Mesenchymal stem cell (in vitro differentiated cells and primary cell): ENCODE results near the gene OGFOD3.
"Not testable (repeated sequence)": the region's sequence is repeated elsewhere in the genome, so short reads cannot be mapped to it uniquely, and the experiment has no call there.

Experiments
- DNase-seq: peaks from one replicate; pipeline ENCODE4 v3.0.0-alpha.2; 2013
- H2AFZ ChIP-seq: one replicate; pipeline ENCODE4 v1.6.1; 2013; ENCODE audit warnings: low read depth, mild to moderate bottlenecking, control low read depth, inconsistent platforms, low read length, moderate library complexity
- H2AK5ac ChIP-seq: 2 replicates; pipeline ENCODE4 v1.6.1; 2013; ENCODE audit warnings: low read length, moderate library complexity, mild to moderate bottlenecking, inconsistent platforms; ENCODE audit not compliant: severe bottlenecking
- H2BK120ac ChIP-seq: one replicate; pipeline ENCODE4 v1.6.1; 2013; ENCODE audit warnings: low read depth, mild to moderate bottlenecking, inconsistent platforms, low read length, moderate library complexity
- H2BK12ac ChIP-seq, 2 experiments: one replicate each; pipeline ENCODE4 v1.6.1; 2013; ENCODE audit warnings: inconsistent platforms in 2 of 2, low read length in 2 of 2, mild to moderate bottlenecking in 2 of 2, moderate library complexity in 2 of 2, control low read depth in 1 of 2
- H2BK15ac ChIP-seq: one replicate; pipeline ENCODE4 v1.6.1; 2013; ENCODE audit warnings: mild to moderate bottlenecking, low read depth, inconsistent platforms; ENCODE audit not compliant: poor library complexity, severe bottlenecking
- H2BK5ac ChIP-seq: 2 replicates; pipeline ENCODE4 v1.6.1; 2013; ENCODE audit warnings: low read depth, mild to moderate bottlenecking, low read length, control low read depth, inconsistent platforms; ENCODE audit not compliant: poor library complexity, severe bottlenecking
- H3K14ac ChIP-seq, 2 experiments: one replicate each; pipeline ENCODE4 v1.6.1; 2013; ENCODE audit warnings: inconsistent platforms in 2 of 2, low read length in 2 of 2, control low read depth in 1 of 2, mild to moderate bottlenecking in 1 of 2, moderate library complexity in 1 of 2
- H3K18ac ChIP-seq, 2 experiments: one replicate each; pipeline ENCODE4 v1.6.1; 2013; ENCODE audit warnings: inconsistent platforms in 2 of 2, low read length in 2 of 2, control low read depth in 1 of 2, low read depth in 1 of 2, mild to moderate bottlenecking in 1 of 2
- H3K23ac ChIP-seq, 2 experiments: one replicate each; pipeline ENCODE4 v1.6.1; 2013; ENCODE audit warnings: inconsistent platforms in 2 of 2, low read length in 2 of 2, mild to moderate bottlenecking in 2 of 2, moderate library complexity in 2 of 2, control low read depth in 1 of 2
- H3K27ac ChIP-seq: 2 replicates; pipeline ENCODE4 v1.5.1; 2013; ENCODE audit warnings: mild to moderate bottlenecking, moderate library complexity, low read length, control low read depth, inconsistent platforms; ENCODE audit not compliant: poor library complexity, severe bottlenecking
- H3K27me3 ChIP-seq, 2 experiments: 2 replicates each; pipeline versions ENCODE4 v1.6.1 to v1.7.0; 2013; ENCODE audit warnings: low read length in 2 of 2, mild to moderate bottlenecking in 2 of 2, moderate library complexity in 2 of 2, control low read depth in 1 of 2, inconsistent platforms in 1 of 2; ENCODE audit not compliant: control insufficient read depth in 1 of 2, insufficient read depth in 1 of 2
- H3K36me3 ChIP-seq, 2 experiments: 2 replicates each; pipeline versions ENCODE4 v1.6.1 to v1.7.0; 2013; ENCODE audit warnings: low read length in 2 of 2, control low read depth in 1 of 2, inconsistent platforms in 1 of 2, low read depth in 1 of 2, mild to moderate bottlenecking in 1 of 2; ENCODE audit not compliant: insufficient read depth in 2 of 2, control insufficient read depth in 1 of 2
- H3K4ac ChIP-seq, 2 experiments: one replicate each; pipeline ENCODE4 v1.6.1; 2013; ENCODE audit warnings: inconsistent platforms in 2 of 2, low read length in 2 of 2, mild to moderate bottlenecking in 2 of 2, moderate library complexity in 2 of 2, control low read depth in 1 of 2, low read depth in 1 of 2
- H3K4me1 ChIP-seq: 2 replicates; pipeline ENCODE4 v1.6.1; 2013; ENCODE audit warnings: low read depth, low read length, control low read depth; ENCODE audit not compliant: control insufficient read depth, insufficient read depth
- H3K4me2 ChIP-seq: 2 replicates; pipeline ENCODE4 v1.6.1; 2013; ENCODE audit warnings: low read length, mild to moderate bottlenecking, inconsistent platforms; ENCODE audit not compliant: poor library complexity, severe bottlenecking
- H3K4me3 ChIP-seq, 2 experiments: 2 replicates each; pipeline versions ENCODE4 v1.5.1 to v1.7.0; 2013; ENCODE audit warnings: low read length in 2 of 2, mild to moderate bottlenecking in 2 of 2, control low read depth in 1 of 2, low read depth in 1 of 2; ENCODE audit not compliant: insufficient read depth in 1 of 2
- H3K79me1 ChIP-seq: replicated peaks from 2 replicates; pipeline ENCODE4 v1.6.1; 2013; ENCODE audit warnings: mild to moderate bottlenecking, control low read depth, low read length, inconsistent platforms; ENCODE audit not compliant: poor library complexity, severe bottlenecking
- H3K9ac ChIP-seq: 2 replicates; pipeline ENCODE4 v1.7.0; 2013; ENCODE audit warnings: mild to moderate bottlenecking, low read length, moderate library complexity
- H3K9me3 ChIP-seq: 2 replicates; pipeline ENCODE4 v1.7.0; 2013; ENCODE audit warnings: mild to moderate bottlenecking, low read length; ENCODE audit not compliant: control insufficient read depth
- H4K8ac ChIP-seq: one replicate; pipeline ENCODE4 v1.6.1; 2013; ENCODE audit warnings: inconsistent platforms, mild to moderate bottlenecking, low read length, moderate library complexity
- H4K91ac ChIP-seq: one replicate; pipeline ENCODE4 v1.6.1; 2013; ENCODE audit warnings: mild to moderate bottlenecking, low read length, inconsistent platforms
- WGBS: methylation state at CpG from one replicate; pipeline ENCODE4 v1.1.7; 2013; ENCODE audit warnings: mixed read lengths; 5-methylcytosine and 5-hydroxymethylcytosine counted together

The OGFOD3 gene

DNA sequence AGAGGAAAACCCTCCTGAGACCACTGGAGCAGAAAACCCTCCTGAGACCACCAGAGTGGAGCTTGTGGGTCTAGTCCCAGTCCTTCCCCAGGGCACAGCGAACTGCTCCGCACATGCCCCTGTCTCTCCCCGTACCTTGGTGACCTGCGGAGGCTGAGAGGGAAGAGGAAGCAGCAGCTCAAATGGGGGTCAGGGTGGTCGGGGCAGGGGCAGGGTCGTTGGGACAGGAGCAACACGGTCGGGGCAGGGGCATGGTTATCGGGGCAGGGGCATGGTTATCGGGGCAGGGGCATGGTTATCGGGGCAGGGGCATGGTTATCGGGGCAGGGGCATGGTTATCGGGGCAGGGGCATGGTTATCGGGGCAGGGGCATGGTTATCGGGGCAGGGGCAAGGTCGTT, 6.3 kb downstream of the OGFOD3 start:
- not testable (repeated sequence) for H2BK5ac ChIP-seq, H3K23ac ChIP-seq, H2BK12ac ChIP-seq, H3K27me3 ChIP-seq, H3K18ac ChIP-seq, H4K91ac ChIP-seq, H3K4me2 ChIP-seq, H3K9me3 ChIP-seq, H2AFZ ChIP-seq, DNase-seq, H3K4ac ChIP-seq, H3K9ac ChIP-seq, H3K27ac ChIP-seq, H2BK120ac ChIP-seq, H4K8ac ChIP-seq, H3K14ac ChIP-seq, H3K4me3 ChIP-seq, H2BK15ac ChIP-seq, H2AK5ac ChIP-seq
- peaks cover 12 to 23% of the 10 kb centered on the region in 2 experiments for H3K36me3 ChIP-seq
- peaks cover 37% of the 10 kb centered on the region for H3K4me1 ChIP-seq
- H3K79me1 ChIP-seq = peaks cover 21% of the 10 kb centered on the region
- WGBS = 95% methylated on average over 16 of the region's 16 CpGs

DNA sequence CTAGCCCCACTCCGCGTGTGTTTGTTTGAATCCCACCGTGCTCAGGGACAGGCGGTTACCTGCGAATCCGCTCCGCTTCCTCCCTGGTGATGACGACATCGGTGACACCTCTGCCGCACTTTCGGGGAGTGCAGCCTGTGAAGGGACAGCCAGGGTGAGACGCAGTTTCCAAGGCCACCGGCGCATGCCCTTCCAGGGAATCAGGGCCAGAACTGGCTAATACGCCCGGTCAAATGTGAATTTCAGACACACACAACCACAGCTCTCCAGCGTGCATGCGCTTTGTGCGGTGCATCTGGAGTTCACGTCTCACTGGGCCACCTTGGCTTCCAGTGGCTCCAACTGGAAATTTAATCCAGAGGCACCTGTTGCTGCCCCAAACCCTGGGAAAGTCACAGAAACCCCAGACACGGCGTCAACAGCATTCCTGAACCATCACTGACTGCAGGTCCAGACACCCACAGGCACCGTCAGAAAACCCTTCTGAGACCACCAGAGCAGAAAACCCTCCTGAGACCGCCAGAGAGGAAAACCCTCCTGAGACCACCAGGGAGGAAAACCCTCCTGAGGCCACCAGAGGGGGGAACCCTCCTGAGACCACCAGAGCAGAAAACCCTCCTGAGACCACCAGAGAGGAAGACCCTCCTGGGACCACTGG, 6.9 kb downstream of the OGFOD3 start:
- Histone ChIP-seq H3K9ac (no peak overlapping the region), H3K23ac (no peak overlapping the region), H4K91ac (no peak overlapping the region), H2AK5ac (no peak overlapping the region), H3K9me3 (no peaks in the 10 kb centered on the region), H3K79me1 (peaks cover 21% of the 10 kb centered on the region), H3K4me1 (peaks cover 41% of the 10 kb centered on the region), H3K27me3 (no peaks in the 10 kb centered on the region), H2BK15ac (no peak overlapping the region), H3K18ac (no peak overlapping the region), H2BK12ac (no peak overlapping the region), H4K8ac (no peak overlapping the region), H3K4ac (no peak overlapping the region), H3K4me3 (no peak overlapping the region), H2AFZ (no peak overlapping the region), H2BK5ac (no peak overlapping the region), H3K36me3 (peaks cover 12 to 23% of the 10 kb centered on the region in 2 experiments), H3K4me2 (no peak overlapping the region), H2BK120ac (no peak overlapping the region), H3K14ac (no peak overlapping the region), H3K27ac (no peak overlapping the region)
- 96% methylated on average over 24 of the region's 24 CpGs for WGBS
- no peak for DNase-seq

DNA sequence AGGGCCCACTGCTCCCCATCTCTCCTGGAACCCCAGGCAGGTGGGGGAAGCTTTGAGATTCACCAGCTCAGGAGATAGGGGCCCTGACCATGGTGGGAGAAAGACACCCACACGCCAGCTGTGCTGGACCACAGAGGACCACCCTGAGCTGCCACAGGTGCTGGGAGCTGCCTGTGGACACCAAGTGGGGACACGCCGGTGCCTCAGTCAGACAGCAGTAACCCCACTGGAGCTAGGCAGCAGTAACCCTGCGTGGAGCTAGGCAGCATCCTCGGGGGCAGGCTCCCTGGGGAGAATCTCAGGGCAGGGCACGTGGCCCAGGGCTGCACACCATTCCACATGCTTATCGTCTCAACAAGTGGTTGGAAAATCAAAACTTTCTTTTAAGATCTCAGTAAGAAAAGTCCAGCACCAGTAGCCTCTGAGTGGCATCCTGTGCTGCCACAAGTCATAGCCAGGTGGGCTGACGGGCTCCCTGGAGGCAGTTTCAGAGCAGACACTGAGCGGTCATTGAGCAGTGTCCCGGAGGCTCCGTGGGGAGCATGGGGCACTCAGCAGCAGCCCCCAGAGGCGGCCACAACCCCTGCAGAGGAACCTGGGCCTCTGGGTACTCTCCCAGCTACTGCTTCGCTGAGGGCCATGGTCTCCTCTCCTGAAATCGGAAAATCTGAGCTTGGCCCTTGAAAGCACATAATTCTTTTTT, 8.2 kb downstream of the OGFOD3 start:
- Histone ChIP-seq H3K27ac (no peak overlapping the region), H2BK5ac (no peak overlapping the region), H3K4ac (no peak overlapping the region), H3K36me3 (peaks cover 14 to 28% of the 10 kb centered on the region in 2 experiments), H3K23ac (no peak overlapping the region), H2BK15ac (no peak overlapping the region), H3K4me3 (no peak overlapping the region), H2BK12ac (no peak overlapping the region), H3K27me3 (no peaks in the 10 kb centered on the region), H3K14ac (no peak overlapping the region), H3K4me2 (no peak overlapping the region), H3K9me3 (no peaks in the 10 kb centered on the region), H2AK5ac (peak overlapping the region; percentile 58), H2BK120ac (no peak overlapping the region), H2AFZ (no peak overlapping the region), H3K9ac (no peak overlapping the region), H3K18ac (no peak overlapping the region), H4K8ac (no peak overlapping the region), H4K91ac (no peak overlapping the region), H3K4me1 (peaks cover 43% of the 10 kb centered on the region), H3K79me1 (peaks cover 23% of the 10 kb centered on the region)
- 97% methylated on average over 12 of the region's 14 CpGs for WGBS
- no peak for DNase-seq

DNA sequence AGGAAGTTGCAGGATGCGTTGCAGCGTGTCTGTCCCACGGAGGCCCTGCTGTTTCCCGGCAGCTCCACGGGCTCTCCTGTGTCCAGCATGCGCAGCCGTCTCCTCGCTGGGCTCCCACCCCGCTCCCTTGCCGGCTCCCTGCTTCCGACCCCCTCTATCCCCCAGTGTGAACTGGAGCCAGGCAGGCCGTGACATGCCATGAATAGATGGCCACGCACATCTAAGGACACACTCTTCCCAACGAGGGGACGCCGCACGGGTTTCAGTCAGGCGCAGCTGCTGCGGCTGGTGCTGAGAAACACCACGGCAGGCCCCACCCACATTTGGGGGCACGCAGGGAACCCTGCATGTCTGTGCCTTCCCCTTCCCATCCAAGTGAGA, 9.5 kb downstream of the OGFOD3 start:
- H3K23ac ChIP-seq = no peak overlapping the region

More for the DNA sequence above, 9.5 kb downstream of the OGFOD3 start:
- Histone ChIP-seq H3K4me3 (no peak overlapping the region), H2BK15ac (no peak overlapping the region), H3K79me1 (peaks cover 18% of the 10 kb centered on the region), H2AK5ac (peak overlapping the region; percentile 17), H3K14ac (no peak overlapping the region), H3K4me2 (no peak overlapping the region), H2BK12ac (no peak overlapping the region), H2AFZ (no peak overlapping the region), H3K4ac (no peak overlapping the region), H3K9ac (no peak overlapping the region), H3K27ac (no peak overlapping the region), H2BK120ac (no peak overlapping the region), H3K18ac (no peak overlapping the region), H3K27me3 (no peaks in the 10 kb centered on the region), H4K8ac (no peak overlapping the region), H4K91ac (no peak overlapping the region), H3K4me1 (peaks cover 46% of the 10 kb centered on the region), H3K9me3 (no peaks in the 10 kb centered on the region), H2BK5ac (no peak overlapping the region), H3K36me3 (peaks cover 17 to 33% of the 10 kb centered on the region in 2 experiments)
- 94% methylated on average over 21 of the region's 21 CpGs for WGBS
- DNase-seq = no peak
